ENCODE measurements around the gene GUK1. TPM values are rescaled to one million over a fixed set of nuclear protein-coding genes. Genes with fewer than 3 reads are reported as not detected.

The GUK1 gene
- total and polyA plus RNA-seq, 11 donors, result 142 to 358 (median 176) TPM

DNA sequence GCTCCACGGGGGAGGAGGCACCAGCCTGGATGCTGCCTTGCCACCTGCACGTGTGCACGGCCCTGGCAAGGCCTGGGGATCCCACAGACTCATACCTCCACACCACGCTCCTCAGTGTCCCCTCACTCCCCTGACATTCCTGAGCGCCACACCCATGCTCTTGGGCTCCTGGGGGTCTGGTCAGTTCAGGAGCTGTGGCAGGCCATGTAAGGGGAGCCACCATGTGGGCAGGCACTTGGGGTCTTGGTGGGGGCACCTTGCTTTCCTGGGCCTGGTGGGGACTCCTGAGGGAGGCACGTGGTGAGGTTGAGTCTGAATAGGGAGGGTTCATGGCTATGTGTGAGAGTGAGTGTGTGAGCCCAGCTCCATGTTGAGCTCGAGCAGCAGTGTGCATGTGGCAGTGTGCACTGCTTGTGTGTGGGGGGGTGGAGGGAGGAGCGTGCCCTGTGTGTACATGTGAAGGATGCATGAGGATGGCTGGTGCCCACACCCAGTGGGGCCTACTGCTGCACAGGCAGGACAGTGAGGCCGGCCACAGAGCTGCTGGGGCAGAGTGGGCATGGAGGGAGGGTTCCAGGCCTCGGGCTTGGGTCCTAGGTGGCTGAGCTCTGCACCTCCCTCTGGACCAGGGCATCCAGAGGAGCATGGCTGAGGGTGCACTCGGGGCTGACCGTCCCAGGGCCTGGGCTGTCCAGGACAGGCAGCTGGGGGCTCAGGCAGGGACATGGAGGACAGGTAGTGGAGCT lies 11.3 kb downstream of the GUK1 start:
- peak in 2 of 5 donors; percentile 6 to 56 for DNase-seq
- Histone ChIP-seq H3K4me3 (peak overlapping the region in 6 of 12 donors; percentile 30 to 51 (median 46)), H3K36me3 (peaks cover 0 to 32% (median 21%) of the 10 kb centered on the region in 9 donors), H3K4me1 (peaks cover 16 to 52% (median 42%) of the 10 kb centered on the region in 12 donors), H3K9me3 (no peaks in the 10 kb centered on the region), H3K27ac (peak overlapping the region in 11 of 12 donors; percentile 69 to 97 (median 84)), H3K27me3 (no peaks in the 10 kb centered on the region)
- intact Hi-C loops (cut with DNase I), result no loop called here
- ATAC-seq, result peak in 2 of 4 donors; percentile 1 to 7
- WGBS, 4 donors, result 62 to 66% (median 65%) methylated on average over 11 to 12 of the region's 12 CpGs
- no peak for TF ChIP-seq POLR2A (IDR thresholded peaks at IDR 0.05)
- TF ChIP-seq, protein P1, sequence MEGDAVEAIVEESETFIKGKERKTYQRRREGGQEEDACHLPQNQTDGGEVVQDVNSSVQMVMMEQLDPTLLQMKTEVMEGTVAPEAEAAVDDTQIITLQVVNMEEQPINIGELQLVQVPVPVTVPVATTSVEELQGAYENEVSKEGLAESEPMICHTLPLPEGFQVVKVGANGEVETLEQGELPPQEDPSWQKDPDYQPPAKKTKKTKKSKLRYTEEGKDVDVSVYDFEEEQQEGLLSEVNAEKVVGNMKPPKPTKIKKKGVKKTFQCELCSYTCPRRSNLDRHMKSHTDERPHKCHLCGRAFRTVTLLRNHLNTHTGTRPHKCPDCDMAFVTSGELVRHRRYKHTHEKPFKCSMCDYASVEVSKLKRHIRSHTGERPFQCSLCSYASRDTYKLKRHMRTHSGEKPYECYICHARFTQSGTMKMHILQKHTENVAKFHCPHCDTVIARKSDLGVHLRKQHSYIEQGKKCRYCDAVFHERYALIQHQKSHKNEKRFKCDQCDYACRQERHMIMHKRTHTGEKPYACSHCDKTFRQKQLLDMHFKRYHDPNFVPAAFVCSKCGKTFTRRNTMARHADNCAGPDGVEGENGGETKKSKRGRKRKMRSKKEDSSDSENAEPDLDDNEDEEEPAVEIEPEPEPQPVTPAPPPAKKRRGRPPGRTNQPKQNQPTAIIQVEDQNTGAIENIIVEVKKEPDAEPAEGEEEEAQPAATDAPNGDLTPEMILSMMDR (IDR thresholded peaks at IDR 0.05), result no peak

- intact Hi-C loops (cut with DNase I), result no loop called here
- 88 to 93% (median 89%) methylated on average over 14 to 19 of the region's 19 CpGs for WGBS, 4 donors
- no peak for TF ChIP-seq POLR2A (IDR thresholded peaks at IDR 0.05)
- TF ChIP-seq, protein P1 (IDR thresholded peaks at IDR 0.05), result no peak
- Histone ChIP-seq H3K27ac (peak overlapping the region in 3 of 12 donors; percentile 2 to 97 (median 19)), H3K4me1 (peaks cover 16 to 49% (median 42%) of the 10 kb centered on the region in 12 donors), H3K36me3 (peaks cover 0 to 23% (median 14%) of the 10 kb centered on the region in 9 donors), H3K4me3 (no peak overlapping the region), H3K27me3 (no peaks in the 10 kb centered on the region), H3K9me3 (no peaks in the 10 kb centered on the region)
- DNase-seq (peak in 1 of 5 donors; percentile 65), ATAC-seq (no peak)
Measured at GRCh38 chr1:228152097-228152917, 12.2 kb downstream of the GUK1 start.

DNA sequence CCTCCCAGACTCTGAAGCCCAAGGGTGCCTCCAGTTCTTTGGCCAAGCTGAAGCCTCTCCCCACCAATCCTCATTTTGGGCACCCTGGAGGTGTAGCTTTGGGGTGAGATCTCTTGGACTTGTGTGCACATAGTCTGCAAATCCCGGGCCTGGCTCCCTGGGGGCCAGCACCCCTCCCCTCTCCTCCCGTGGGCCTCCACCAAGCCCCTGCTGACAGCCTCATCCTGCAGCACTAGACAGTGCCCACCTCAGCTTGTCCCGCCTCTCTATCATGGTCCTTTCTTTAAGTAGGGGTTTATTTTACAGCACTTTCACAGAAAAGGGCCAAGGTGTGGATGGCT lies 12.8 kb downstream of the GUK1 start:
- H3K27ac ChIP-seq, result peak overlapping the region in 1 of 12 donors; percentile 97
- H3K36me3 ChIP-seq, result peaks cover 0 to 17% (median 9%) of the 10 kb centered on the region in 9 donors
- intact Hi-C loops (cut with DNase I), result no loop called here
- H3K9me3 ChIP-seq, result no peaks in the 10 kb centered on the region
- no peak for ATAC-seq
- H3K27me3 ChIP-seq, result no peaks in the 10 kb centered on the region
- no peak for DNase-seq
- 69 to 88% (median 72%) methylated on average over 3 of the region's 3 CpGs for WGBS, 4 donors
- H3K4me3 ChIP-seq, result no peak overlapping the region
- H3K4me1 ChIP-seq, result peaks cover 16 to 44% (median 40%) of the 10 kb centered on the region in 12 donors
- TF ChIP-seq, protein P1 (IDR thresholded peaks at IDR 0.05), result no peak
- TF ChIP-seq POLR2A (IDR thresholded peaks at IDR 0.05), result no peak
